ENCODE measurements around the gene MAP3K7CL.

DNA sequence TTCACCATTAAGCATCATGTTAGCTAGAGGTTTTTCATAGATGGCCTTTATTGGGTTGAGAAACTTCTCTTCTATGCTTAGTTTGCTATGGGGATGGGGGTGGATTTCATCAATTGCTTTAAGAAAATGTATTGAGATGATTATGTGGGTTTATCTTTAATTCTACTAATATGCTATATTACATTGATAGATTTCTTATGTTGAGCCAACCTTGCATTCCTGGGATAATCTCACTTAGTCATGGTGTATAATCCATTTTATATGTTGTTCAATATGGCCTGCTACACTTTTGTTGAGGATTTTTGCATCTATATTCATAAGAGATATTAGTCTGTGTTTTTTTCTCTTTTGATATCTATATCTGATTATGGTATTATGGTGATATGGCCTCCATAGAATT, 70.7 kb downstream of the MAP3K7CL start:
- TF ChIP-seq CTCF (IDR thresholded peaks at IDR 0.05; ENCODE audit: low read depth, low read length): no peak
- no peak for TF ChIP-seq POLR2A (IDR thresholded peaks at IDR 0.05; ENCODE audit: extremely low read depth, insufficient read length)
- TF ChIP-seq, protein P1, sequence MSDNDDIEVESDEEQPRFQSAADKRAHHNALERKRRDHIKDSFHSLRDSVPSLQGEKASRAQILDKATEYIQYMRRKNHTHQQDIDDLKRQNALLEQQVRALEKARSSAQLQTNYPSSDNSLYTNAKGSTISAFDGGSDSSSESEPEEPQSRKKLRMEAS (IDR thresholded peaks at IDR 0.05; ENCODE audit: low read depth, low read length): no peak

Data from NB4 (cell line).